Mesendoderm (in vitro differentiated cells): ENCODE results near the gene PCDHA4. TPM values are rescaled to one million over a fixed set of nuclear protein-coding genes. Genes with fewer than 3 reads are reported as not detected.

Source experiments
- DNase-seq: peaks from one replicate; pipeline ENCODE4 v3.0.0; 2013
- H2AK5ac ChIP-seq: 2 replicates; pipeline ENCODE4 v1.6.1; 2013; ENCODE audit warnings: low read length, inconsistent platforms
- H2BK120ac ChIP-seq: 2 replicates; pipeline ENCODE4 v1.6.1; 2013; ENCODE audit warnings: low read depth, mild to moderate bottlenecking, low read length, moderate library complexity, mixed read lengths
- H2BK15ac ChIP-seq: replicated peaks from 2 replicates; pipeline ENCODE4 v1.6.1; 2013; ENCODE audit warnings: low read depth, mild to moderate bottlenecking, moderate library complexity
- H2BK5ac ChIP-seq: 2 replicates; pipeline ENCODE4 v1.6.1; 2013; ENCODE audit warnings: low read length, inconsistent platforms
- H3K18ac ChIP-seq: 2 replicates; pipeline ENCODE4 v1.6.1; 2013; ENCODE audit warnings: mild to moderate bottlenecking, low read length, mixed read lengths
- H3K23ac ChIP-seq: one replicate; pipeline ENCODE4 v1.6.1; 2013; ENCODE audit warnings: low read length
- H3K27ac ChIP-seq: 2 replicates; pipeline ENCODE4 v1.5.1; 2013; ENCODE audit warnings: low read depth, mild to moderate bottlenecking, inconsistent platforms, low read length, moderate library complexity
- H3K27me3 ChIP-seq: 2 replicates; pipeline ENCODE4 v1.6.1; 2013; ENCODE audit warnings: low read length, control low read depth, mild to moderate bottlenecking, inconsistent platforms; ENCODE audit not compliant: insufficient read depth, poor library complexity
- H3K36me3 ChIP-seq: 2 replicates; pipeline ENCODE4 v1.6.1; 2013; ENCODE audit warnings: low read length, inconsistent platforms; ENCODE audit not compliant: control insufficient read depth, insufficient read depth
- H3K4ac ChIP-seq: one replicate; pipeline ENCODE4 v1.6.1; 2013; ENCODE audit warnings: low read depth, mild to moderate bottlenecking, low read length, moderate library complexity
- H3K4me1 ChIP-seq: 2 replicates; pipeline ENCODE4 v1.6.1; 2013; ENCODE audit warnings: low read depth, low read length, inconsistent platforms; ENCODE audit not compliant: control insufficient read depth
- H3K4me2 ChIP-seq: 2 replicates; pipeline ENCODE4 v1.6.1; 2013; ENCODE audit warnings: low read length
- H3K4me3 ChIP-seq: 2 replicates; pipeline ENCODE4 v1.5.1; 2013; ENCODE audit warnings: mild to moderate bottlenecking, low read length
- H3K56ac ChIP-seq: one replicate; pipeline ENCODE4 v1.6.1; 2013; ENCODE audit warnings: low read length
- H3K79me1 ChIP-seq: 2 replicates; pipeline ENCODE4 v1.6.1; 2013; ENCODE audit warnings: low read length, inconsistent platforms
- H3K79me2 ChIP-seq: 2 replicates; pipeline ENCODE4 v1.6.1; 2013; ENCODE audit warnings: mild to moderate bottlenecking, low read length; ENCODE audit not compliant: control insufficient read depth, insufficient read depth
- H3K9ac ChIP-seq: 2 replicates; pipeline ENCODE4 v1.6.1; 2013; ENCODE audit warnings: low read length, inconsistent platforms
- H4K5ac ChIP-seq: one replicate; pipeline ENCODE4 v1.6.1; 2013; ENCODE audit warnings: low read length
- H4K8ac ChIP-seq: one replicate; pipeline ENCODE4 v1.6.1; 2013; ENCODE audit warnings: low read depth, mild to moderate bottlenecking, control low read depth, low read length, moderate library complexity
- WGBS: extraction: QIAGEN DNeasy Blood & Tissue Kit; methylation state at CpG from one replicate; pipeline ENCODE4 v1.1.7; 2013; ENCODE audit warnings: low lambda C conversion rate, missing lambda C conversion rate; ENCODE audit not compliant: insufficient coverage; ENCODE audit errors: extremely low coverage; 5-methylcytosine and 5-hydroxymethylcytosine counted together
- polyA plus RNA-seq, 2 experiments: library from polyadenylated mRNA; stranded (reverse); fragments of 200-250 nt; gene quantifications; one replicate each; pipeline ENCODE4 v1.2.3, GENCODE V29; 2013

Gene PCDHA4
- 1.7 TPM for polyA plus RNA-seq (2013, experiment 1 of 2)
- 1.9 TPM for polyA plus RNA-seq (2013, experiment 2 of 2)

GRCh38 chr5:140806834-140807775 is at the start of gene PCDHA4:
Gene PCDHA4, plus strand, starts transcription at chr5:140807068.
- Histone ChIP-seq H3K4me3 (peak within 1 kb of the TSS; percentile 75), H3K79me2 (no peaks in the 10 kb centered on the region), H3K27ac (no peak within 1 kb of the TSS), H3K23ac (no peak within 1 kb of the TSS), H3K9ac (peak within 1 kb of the TSS; percentile 90), H2BK15ac (no peak within 1 kb of the TSS), H4K5ac (no peak within 1 kb of the TSS), H2BK5ac (no peak within 1 kb of the TSS), H3K18ac (no peak within 1 kb of the TSS), H3K79me1 (no peaks in the 10 kb centered on the region), H3K36me3 (no peaks in the 10 kb centered on the region), H2AK5ac (no peak within 1 kb of the TSS), H2BK120ac (no peak within 1 kb of the TSS), H3K56ac (peak within 1 kb of the TSS; percentile 95), H3K4me1 (no peaks in the 10 kb centered on the region), H3K27me3 (no peaks in the 10 kb centered on the region), H4K8ac (no peak within 1 kb of the TSS), H3K4me2 (peak within 1 kb of the TSS; percentile 71), H3K4ac (no peak within 1 kb of the TSS)
- WGBS, result no CpG with 5 or more reads among the region's 47 CpGs
- peak; percentile 78 for DNase-seq

- no peak overlapping the region for H4K8ac ChIP-seq
- H2BK120ac ChIP-seq, result no peak overlapping the region
- no peak overlapping the region for H3K4me3 ChIP-seq
- no peak overlapping the region for H3K56ac ChIP-seq
- no peak overlapping the region for H3K23ac ChIP-seq
- no peak for DNase-seq
- no CpG with 5 or more reads among the region's 2 CpGs for WGBS
- H3K4me2 ChIP-seq, result no peak overlapping the region
- H3K4me1 ChIP-seq, result no peaks in the 10 kb centered on the region
- no peaks in the 10 kb centered on the region for H3K79me1 ChIP-seq
- H3K9ac ChIP-seq, result no peak overlapping the region
- no peaks in the 10 kb centered on the region for H3K27me3 ChIP-seq
- H3K27ac ChIP-seq, result no peak overlapping the region
- no peaks in the 10 kb centered on the region for H3K79me2 ChIP-seq
- H2BK5ac ChIP-seq, result no peak overlapping the region
- no peak overlapping the region for H4K5ac ChIP-seq
- no peak overlapping the region for H2AK5ac ChIP-seq
- no peak overlapping the region for H3K18ac ChIP-seq
- no peak overlapping the region for H3K4ac ChIP-seq
- H3K36me3 ChIP-seq, result no peaks in the 10 kb centered on the region
- H2BK15ac ChIP-seq, result no peak overlapping the region
Observed at GRCh38 chr5:140764177-140764973, 42.5 kb upstream of the PCDHA4 start.

GRCh38 chr5:140767444-140767843 is 39.4 kb upstream of the PCDHA4 start:
- no peak overlapping the region for H4K8ac ChIP-seq

GRCh38 chr5:140780512-140780911 is 26.4 kb upstream of the PCDHA4 start:
- Histone ChIP-seq H3K4ac (no peak overlapping the region), H3K27ac (no peak overlapping the region), H4K8ac (no peak overlapping the region), H3K4me2 (no peak overlapping the region), H2BK5ac (no peak overlapping the region), H3K27me3 (no peaks in the 10 kb centered on the region), H3K4me1 (no peaks in the 10 kb centered on the region), H2BK15ac (no peak overlapping the region), H3K23ac (no peak overlapping the region), H2AK5ac (no peak overlapping the region), H3K18ac (no peak overlapping the region), H3K56ac (no peak overlapping the region), H3K4me3 (no peak overlapping the region), H3K79me2 (no peaks in the 10 kb centered on the region), H3K9ac (no peak overlapping the region), H4K5ac (no peak overlapping the region), H2BK120ac (no peak overlapping the region), H3K36me3 (no peaks in the 10 kb centered on the region), H3K79me1 (no peaks in the 10 kb centered on the region)
- no peak for DNase-seq
- no CpG with 5 or more reads among the region's 1 CpG for WGBS

More at GRCh38 chr5:140767444-140767843, 39.4 kb upstream of the PCDHA4 start:
- no peak overlapping the region for H2BK5ac ChIP-seq
- no CpG with 5 or more reads among the region's 4 CpGs for WGBS
- no peak overlapping the region for H2AK5ac ChIP-seq
- no peak overlapping the region for H3K18ac ChIP-seq
- DNase-seq, result no peak
- no peaks in the 10 kb centered on the region for H3K4me1 ChIP-seq
- no peak overlapping the region for H2BK15ac ChIP-seq
- H3K4me3 ChIP-seq, result no peak overlapping the region
- H3K27ac ChIP-seq, result no peak overlapping the region
- no peak overlapping the region for H3K23ac ChIP-seq
- no peaks in the 10 kb centered on the region for H3K79me2 ChIP-seq
- no peak overlapping the region for H3K4ac ChIP-seq
- H3K36me3 ChIP-seq, result no peaks in the 10 kb centered on the region
- H3K56ac ChIP-seq, result no peak overlapping the region
- H3K27me3 ChIP-seq, result no peaks in the 10 kb centered on the region
- no peak overlapping the region for H2BK120ac ChIP-seq
- H3K79me1 ChIP-seq, result no peaks in the 10 kb centered on the region
- H3K9ac ChIP-seq, result no peak overlapping the region
- no peak overlapping the region for H3K4me2 ChIP-seq
- H4K5ac ChIP-seq, result no peak overlapping the region

GRCh38 chr5:140785905-140786686 is 20.8 kb upstream of the PCDHA4 start, which contains the start of gene PCDHA1:
Gene PCDHA1, plus strand, starts transcription at chr5:140786140.
- no peak within 1 kb of the TSS for H3K9ac ChIP-seq
- H3K18ac ChIP-seq, result no peak within 1 kb of the TSS
- H3K79me1 ChIP-seq, result no peaks in the 10 kb centered on the region
- H2BK15ac ChIP-seq, result no peak within 1 kb of the TSS
- H2BK5ac ChIP-seq, result no peak within 1 kb of the TSS
- no peak within 1 kb of the TSS for H4K8ac ChIP-seq
- H3K4me2 ChIP-seq, result no peak within 1 kb of the TSS
- H3K23ac ChIP-seq, result no peak within 1 kb of the TSS
- no peaks in the 10 kb centered on the region for H3K27me3 ChIP-seq
- H3K4me3 ChIP-seq, result no peak within 1 kb of the TSS
- no peaks in the 10 kb centered on the region for H3K79me2 ChIP-seq
- H3K36me3 ChIP-seq, result no peaks in the 10 kb centered on the region
- no peak within 1 kb of the TSS for H2BK120ac ChIP-seq
- H2AK5ac ChIP-seq, result no peak within 1 kb of the TSS
- peak; percentile 31 for DNase-seq
- H3K4me1 ChIP-seq, result no peaks in the 10 kb centered on the region
- no peak within 1 kb of the TSS for H3K4ac ChIP-seq
- WGBS, result no CpG with 5 or more reads among the region's 29 CpGs
- H3K56ac ChIP-seq, result no peak within 1 kb of the TSS
- H4K5ac ChIP-seq, result no peak within 1 kb of the TSS
- H3K27ac ChIP-seq, result no peak within 1 kb of the TSS
